DMS114 treated with DMSO at 0.1 percent for 48 hours (cell line): Measurements from ENCODE around the gene KCNA2.
A peak's percentile ranks its signal among the peaks of the same experiment; 100 is the strongest.

Experiments
- DNase-seq: peaks from one replicate; lab custom pipeline; 2025; ENCODE audit not compliant: unreplicated experiment; lab: John Stamatoyannopoulos, UW

Gene KCNA2

DNA sequence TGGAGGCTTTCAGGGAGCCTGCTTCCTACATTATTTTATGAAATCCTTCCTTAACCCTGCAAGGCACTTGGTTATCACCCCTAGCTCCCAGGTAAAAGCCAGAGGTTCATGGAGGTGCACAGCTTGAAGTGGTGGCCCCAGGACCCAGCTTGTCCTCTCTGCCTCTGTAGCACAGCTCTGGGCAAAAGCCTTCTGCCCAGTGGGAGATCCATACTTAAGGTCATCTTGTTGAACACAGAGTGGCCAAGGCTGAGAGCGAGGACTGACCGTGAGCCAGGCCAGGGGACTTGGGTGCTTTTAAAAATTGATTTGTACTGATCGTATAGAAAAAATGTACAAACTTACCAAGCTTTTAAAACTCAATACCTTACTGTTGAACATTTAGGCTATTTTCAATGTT is 33.4 kb downstream of the KCNA2 start:
- DNase-seq, result no peak

- no peak for DNase-seq
Observed at GRCh38 chr1:110570901-110571300, 35.3 kb downstream of the KCNA2 start.

- DNase-seq, result no peak
Observed at GRCh38 chr1:110570307-110570706, 35.9 kb downstream of the KCNA2 start.

- no peak for DNase-seq
Observed at GRCh38 chr1:110566836-110567235, 39.3 kb downstream of the KCNA2 start.

DNA sequence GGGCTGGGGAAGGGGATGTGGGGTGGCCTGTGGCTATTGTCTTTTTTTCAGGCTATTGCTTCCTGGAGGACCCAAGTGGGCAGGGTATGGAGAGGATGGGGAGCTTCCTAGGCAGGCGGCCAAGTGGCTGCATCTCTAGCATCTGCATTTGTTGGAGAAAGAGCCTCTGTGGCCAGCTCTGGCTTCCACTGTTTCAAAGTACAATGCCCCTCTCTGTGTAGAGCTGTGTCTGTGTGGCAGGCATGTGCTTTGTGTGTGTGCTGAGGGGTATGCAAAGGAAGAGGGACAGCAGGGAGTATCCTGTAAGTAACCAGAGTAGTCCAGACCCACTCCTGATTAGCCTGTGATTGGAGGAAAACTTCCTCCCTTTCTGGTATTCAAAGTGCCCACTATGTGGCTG is 40.6 kb downstream of the KCNA2 start:
- no peak for DNase-seq

GRCh38 chr1:110563089-110563488 is 43.1 kb downstream of the KCNA2 start:
- no peak for DNase-seq

DNA sequence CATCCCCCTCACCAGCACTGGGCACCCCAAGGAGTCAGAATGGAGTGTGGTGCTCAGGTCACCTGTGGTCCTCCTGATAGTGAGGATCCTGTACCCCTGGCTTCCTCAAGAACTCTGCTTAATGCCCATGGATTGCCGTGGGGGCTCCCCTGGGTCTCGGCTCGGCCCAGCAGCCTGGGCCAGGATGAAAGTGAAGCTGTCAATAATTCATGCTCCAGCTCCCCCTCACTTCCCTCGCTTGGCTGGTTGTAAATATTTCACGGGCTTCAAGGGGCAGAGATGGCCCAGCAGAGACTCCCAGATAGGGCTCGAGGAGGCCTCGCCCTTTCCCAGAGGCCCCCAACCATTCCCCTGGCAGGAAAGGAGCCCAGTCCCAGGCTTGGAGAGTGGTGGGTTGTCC is 44.6 kb downstream of the KCNA2 start:
- DNase-seq, result no peak

DNA sequence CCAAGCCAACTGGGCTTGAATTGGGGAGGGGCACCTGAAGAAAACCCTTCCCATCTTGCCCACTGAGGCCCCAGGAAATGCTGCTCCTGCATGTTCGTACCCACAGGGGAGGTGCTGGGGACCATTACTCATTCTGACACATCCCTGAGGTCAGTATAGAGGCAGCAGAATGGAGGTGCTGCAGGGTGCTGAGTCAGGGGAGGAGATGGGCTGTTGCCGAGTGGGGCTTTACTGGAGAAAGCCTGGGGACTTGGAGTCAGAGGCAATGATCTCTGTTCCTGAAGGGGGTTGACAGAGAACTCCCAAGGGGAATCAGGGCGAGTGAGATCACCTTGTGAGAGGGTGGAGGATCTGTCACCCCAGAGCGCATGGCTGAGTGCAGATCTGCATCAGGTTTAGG is 47.0 kb downstream of the KCNA2 start:
- no peak for DNase-seq

- DNase-seq, result no peak
Observed at GRCh38 chr1:110557481-110557880, 48.7 kb downstream of the KCNA2 start.

DNA sequence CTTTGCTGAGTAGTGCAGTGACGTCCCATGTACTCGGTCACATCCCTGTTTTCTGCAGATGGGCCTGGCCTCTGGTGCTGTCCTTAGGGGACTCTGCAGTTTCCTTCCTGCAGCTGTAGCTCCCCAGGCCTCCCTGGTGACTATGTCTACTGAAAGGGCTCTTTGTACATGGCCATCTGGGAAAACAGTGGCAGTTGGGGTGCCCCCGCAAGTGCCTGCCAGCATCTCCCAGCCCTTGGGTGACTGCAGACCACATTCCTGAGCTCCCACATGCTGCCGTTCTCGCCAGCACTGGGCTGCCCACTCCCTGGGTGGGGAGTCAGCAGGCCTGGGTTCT is 49.7 kb downstream of the KCNA2 start:
- no peak for DNase-seq

DNA sequence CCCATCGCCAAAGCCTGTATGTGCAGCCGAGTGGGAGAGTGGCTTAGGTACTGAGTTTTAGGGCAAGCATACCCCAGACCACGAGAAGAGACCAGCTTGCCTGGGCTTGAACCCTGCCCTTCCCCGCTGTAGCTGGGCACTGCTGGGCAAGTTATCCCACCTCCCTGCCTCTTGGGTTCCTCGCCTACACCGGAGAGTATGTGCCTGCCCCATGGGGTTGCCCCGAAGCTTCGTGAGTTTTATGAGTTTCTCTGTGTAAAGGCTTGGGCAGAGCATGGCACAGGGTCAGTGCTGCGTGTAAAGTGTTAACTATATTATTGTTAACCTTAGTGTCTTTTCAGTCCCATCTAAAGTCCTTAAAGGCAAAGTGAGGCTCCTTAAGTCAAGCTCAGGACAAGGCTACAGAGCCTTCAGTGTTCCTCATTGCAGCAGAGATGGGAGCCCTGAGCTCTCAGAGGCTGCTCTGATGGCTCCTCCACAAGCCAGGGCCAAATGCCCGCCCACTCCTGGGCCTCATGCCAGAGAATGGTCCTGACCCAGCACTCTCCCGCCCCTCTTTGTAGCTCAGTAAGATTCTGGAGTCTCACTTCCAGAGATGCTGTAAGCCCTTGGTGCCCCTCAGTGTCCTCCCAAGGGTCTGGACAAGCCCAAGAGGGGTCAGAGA is 50.2 kb downstream of the KCNA2 start:
- DNase-seq, result no peak

- DNase-seq, result peak; percentile 28
Observed at GRCh38 chr1:110554871-110555801, 51.0 kb downstream of the KCNA2 start.

DNA sequence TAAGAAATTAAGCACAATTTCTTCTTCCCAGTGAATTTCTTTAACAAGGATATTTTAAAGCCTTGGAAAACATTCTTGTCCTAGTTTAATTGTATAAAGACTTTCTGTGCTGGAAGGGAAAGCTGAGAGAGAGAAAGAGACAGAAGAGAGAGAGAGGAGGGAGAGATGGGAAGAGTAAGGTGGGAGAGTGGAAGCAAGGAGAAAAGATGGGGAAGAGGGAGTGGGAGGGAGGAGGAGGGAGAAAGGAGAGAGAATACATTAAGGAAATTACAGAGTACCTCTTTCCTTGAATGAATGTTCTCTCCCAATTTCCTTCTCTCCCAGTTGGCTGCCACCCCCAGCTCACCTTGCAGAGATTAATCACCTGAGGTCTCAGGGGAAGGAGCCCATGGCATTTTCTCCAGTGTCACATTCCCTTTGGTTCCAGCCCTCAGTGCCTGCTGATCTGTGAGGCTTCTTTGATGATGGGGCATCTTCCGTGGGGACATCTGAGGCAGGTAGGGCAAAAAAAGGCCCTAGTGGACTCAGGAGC is 54.8 kb downstream of the KCNA2 start:
- DNase-seq, result no peak

GRCh38 chr1:110549831-110550230 is 56.3 kb downstream of the KCNA2 start:
- no peak for DNase-seq

DNA sequence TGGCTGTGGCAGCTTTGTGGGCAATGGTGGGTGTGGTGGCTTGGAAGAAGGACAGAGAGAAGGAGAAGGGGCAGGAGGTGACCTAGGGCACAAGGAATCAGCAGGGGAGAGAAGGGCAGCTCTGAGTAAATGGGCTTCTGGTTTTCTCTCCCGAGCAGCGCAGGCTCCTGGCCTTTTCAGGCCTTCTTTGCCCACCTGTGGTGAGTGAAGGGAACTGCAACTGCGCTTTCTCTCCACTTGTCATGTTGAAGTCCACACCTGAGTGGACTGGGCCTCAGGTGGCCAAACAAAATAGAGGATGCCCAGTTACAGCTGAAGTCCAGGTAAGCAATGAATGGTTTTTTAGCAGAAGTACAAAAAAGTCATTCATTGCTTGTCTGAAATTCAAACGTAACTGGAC is 57.8 kb downstream of the KCNA2 start:
- no peak for DNase-seq

GRCh38 chr1:110547017-110547416 is 59.1 kb downstream of the KCNA2 start:
- no peak for DNase-seq

- no peak for DNase-seq
Observed at GRCh38 chr1:110545492-110545891, 60.7 kb downstream of the KCNA2 start.

- DNase-seq, result no peak
Observed at GRCh38 chr1:110544753-110545152, 61.4 kb downstream of the KCNA2 start.
